Stomach (tissue), 19 donors: Measurements from ENCODE around the gene NBDY. TPM values are rescaled to one million over a fixed set of nuclear protein-coding genes. Genes with fewer than 3 reads are reported as not detected.
"Not testable (repeated sequence)": the region's sequence is repeated elsewhere in the genome, so short reads cannot be mapped to it uniquely, and the experiment has no call there.

Experiments used
- DNase-seq, 2 donors: peaks; one replicate each; pipeline versions ENCODE4 v3.0.0 to v3.0.0-alpha.2; 2013 to 2019
- H3K27ac ChIP-seq, 5 donors: fragments of 200-600 bp in 4 of 5; sonication (generic) in 4 of 5; one replicate each; pipeline ENCODE4 v1.5.1; 2013 to 2019; ENCODE audit warnings: mild to moderate bottlenecking in 1 of 5, moderate library complexity in 1 of 5
- H3K27me3 ChIP-seq, 3 donors: fragments of 200-600 bp; sonication (generic); one replicate each; pipeline ENCODE4 v1.5.1; 2017 to 2019; ENCODE audit warnings: mixed run types in 1 of 3
- H3K36me3 ChIP-seq, 4 donors: fragments of 200-600 bp; sonication (generic); 1 replicate in 3 of 4; 2 replicates in 1 of 4; pipeline ENCODE4 v1.5.1; 2016 to 2019
- H3K4me1 ChIP-seq, 4 donors: fragments of 200-600 bp; sonication (generic); one replicate each; pipeline ENCODE4 v1.5.1; 2016 to 2019
- H3K4me3 ChIP-seq, 4 donors: fragments of 200-600 bp; sonication (generic) in 3 of 4; one replicate each; pipeline ENCODE4 v1.5.1; 2016 to 2019; ENCODE audit warnings: mild to moderate bottlenecking in 1 of 4
- H3K9me3 ChIP-seq, 4 donors: fragments of 200-600 bp; sonication (generic); one replicate each; pipeline ENCODE4 v1.5.1; 2016 to 2019
- EP300 ChIP-seq: sonication (generic); formaldehyde crosslinking; IDR thresholded peaks from one replicate; pipeline ENCODE4 v1.6.1; 2017; ENCODE audit warnings: antibody characterized with exemption
- POLR2A ChIP-seq, 4 donors: fragments of 450-650 bp; IDR thresholded peaks; one replicate each; pipeline ENCODE4 v1.6.1; 2016; ENCODE audit warnings: antibody characterized with exemption in 4 of 4, control low read depth in 2 of 4, mild to moderate bottlenecking in 1 of 4, moderate library complexity in 1 of 4
- POLR2AphosphoS5 ChIP-seq, 3 donors: sonication (generic); formaldehyde crosslinking; IDR thresholded peaks; one replicate each; pipeline ENCODE4 v1.6.1; 2016; ENCODE audit warnings: antibody characterized with exemption in 3 of 3
- WGBS, 5 donors: extraction: QIAGEN DNeasy Blood & Tissue Kit in 3 of 5; methylation state at CpG; one replicate each; pipeline versions ENCODE4 v1.1.5 to v1.1.7; 2013 to 2018; 5-methylcytosine and 5-hydroxymethylcytosine counted together
- intact Hi-C: fragments of 100-400 bp; cut with DNase I; formaldehyde crosslinking; loops from one replicate; pipeline ENCODE4 v1.15.1; 2023; ENCODE audit warnings: low total_unique reads
- long read RNA-seq, 10 donors: transcript quantifications; one replicate each; lab custom pipeline, GENCODE V29; 2026
- polyA plus RNA-seq, 3 donors: library from polyadenylated mRNA; stranded (reverse); fragments of 200-250 nt; gene quantifications; one replicate each; pipeline ENCODE4 v1.2.3, GENCODE V29; 2013
- total RNA-seq, 5 donors: library from RNA; depleted of rRNA; stranded (reverse); fragments of >200 nt; gene quantifications; one replicate each; pipeline versions ENCODE4 v1.1.0 to v1.2.3, GENCODE V29; 2014 to 2016
- TF ChIP-seq, protein P1 (sequence below), 7 experiments: fragments of 450-650 bp in 4 of 7; fragments of 200-600 bp in 3 of 7; sonication (generic) in 3 of 7; IDR thresholded peaks; one replicate each; pipeline ENCODE4 v1.5.1; 2016 to 2019; ENCODE audit warnings: antibody characterized with exemption in 7 of 7, control low read depth in 2 of 7, mild to moderate bottlenecking in 1 of 7
- donor health status: healthy with polysubstance abuse.
- donor health status: Bipolar disorder and iron deficiency.
- donor health status: healthy.

NBDY gene, protein sequence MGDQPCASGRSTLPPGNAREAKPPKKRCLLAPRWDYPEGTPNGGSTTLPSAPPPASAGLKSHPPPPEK
- total RNA-seq = 10 to 100 TPM in 2 of 5 donors, 1 to 10 TPM in 2, not detected in 1; 5.7 to 46.6 (median 13.2) TPM
- polyA plus RNA-seq = 10 to 100 TPM; 16.5 to 33.3 (median 30.8) TPM
- long read RNA-seq, donor 1, transcript NBDY-201 (3 exons, 1,529 nt) = major isoform, 17 of 17 reads
- long read RNA-seq, donor 1, partial matches to known transcripts = 0 of 17 reads
- long read RNA-seq, donor 1, other reads (novel, unspliced or antisense) = 0 of 17 reads
- long read RNA-seq, donor 2, transcript NBDY-201 (3 exons, 1,529 nt) = major isoform, 23 of 23 reads
- long read RNA-seq, donor 2, partial matches to known transcripts = 0 of 23 reads
- long read RNA-seq, donor 2, other reads (novel, unspliced or antisense) = 0 of 23 reads
- long read RNA-seq, donor 3, transcript NBDY-201 (3 exons, 1,529 nt) = major isoform, 24 of 26 reads
- long read RNA-seq, donor 3, partial matches to known transcripts = 0 of 26 reads
- long read RNA-seq, donor 3, other reads (novel, unspliced or antisense) = 0 of 26 reads
- long read RNA-seq, donor 4, transcript NBDY-201 (3 exons, 1,529 nt) = major isoform, 5 of 5 reads
- long read RNA-seq, donor 4, partial matches to known transcripts = 0 of 5 reads
- long read RNA-seq, donor 4, other reads (novel, unspliced or antisense) = 0 of 5 reads
- long read RNA-seq, donor 5, transcript NBDY-201 (3 exons, 1,529 nt) = major isoform, 32 of 32 reads
- long read RNA-seq, donor 5, partial matches to known transcripts = 0 of 32 reads
- long read RNA-seq, donor 5, other reads (novel, unspliced or antisense) = 0 of 32 reads
- long read RNA-seq, donor 6, transcript NBDY-201 (3 exons, 1,529 nt) = major isoform, 61 of 62 reads
- long read RNA-seq, donor 6, partial matches to known transcripts = 0 of 62 reads
- long read RNA-seq, donor 6, other reads (novel, unspliced or antisense) = 0 of 62 reads
- long read RNA-seq, donor 7, transcript NBDY-201 (3 exons, 1,529 nt) = major isoform, 36 of 46 reads
- long read RNA-seq, donor 7, partial matches to known transcripts = 10 of 46 reads
- long read RNA-seq, donor 7, other reads (novel, unspliced or antisense) = 0 of 46 reads
- long read RNA-seq, donor 8, transcript NBDY-201 (3 exons, 1,529 nt) = major isoform, 35 of 36 reads
- long read RNA-seq, donor 8, partial matches to known transcripts = 0 of 36 reads
- long read RNA-seq, donor 8, other reads (novel, unspliced or antisense) = 0 of 36 reads
- long read RNA-seq, donor 9, transcript NBDY-201 (3 exons, 1,529 nt) = major isoform, 36 of 43 reads
- long read RNA-seq, donor 9, partial matches to known transcripts = 5 of 43 reads
- long read RNA-seq, donor 9, other reads (novel, unspliced or antisense) = 0 of 43 reads
- long read RNA-seq, donor 10, transcript NBDY-201 (3 exons, 1,529 nt) = major isoform, 16 of 16 reads
- long read RNA-seq, donor 10, partial matches to known transcripts = 0 of 16 reads
- long read RNA-seq, donor 10, other reads (novel, unspliced or antisense) = 0 of 16 reads

DNA sequence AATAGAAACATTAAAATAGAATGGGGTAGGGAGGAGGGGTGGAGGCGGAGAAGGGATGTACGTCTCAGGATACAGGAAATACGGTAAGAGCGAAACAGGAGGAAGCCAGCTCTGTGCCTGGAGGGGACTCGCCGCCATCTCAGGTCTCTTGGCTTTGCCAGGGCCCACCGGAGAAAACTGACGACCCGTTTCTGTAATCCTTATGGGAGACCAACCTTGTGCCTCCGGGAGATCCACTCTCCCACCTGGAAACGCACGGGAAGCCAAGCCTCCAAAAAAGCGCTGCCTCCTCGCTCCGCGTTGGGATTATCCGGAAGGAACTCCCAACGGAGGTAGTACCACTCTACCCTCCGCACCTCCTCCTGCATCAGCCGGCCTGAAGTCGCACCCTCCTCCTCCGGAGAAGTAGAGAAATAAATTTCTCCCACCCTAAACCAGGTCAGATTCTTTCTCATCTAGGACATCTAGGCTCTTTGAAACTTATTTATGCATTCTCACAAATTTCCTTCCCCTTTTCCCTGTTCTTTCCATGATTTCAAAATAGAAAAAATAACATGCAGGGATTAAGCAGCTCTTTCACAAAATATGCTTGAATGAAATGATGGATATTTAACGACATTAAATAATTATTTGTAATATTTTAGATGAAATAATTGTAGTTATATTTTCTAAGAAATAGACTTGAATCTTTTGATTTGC lies at the start of gene NBDY:
TSS of gene NBDY (plus strand) at position 92 of the 699 bp plus-strand sequence. CDS start at position 203, 111 bp downstream.
- H3K4me1 ChIP-seq = peaks cover 0 to 26% (median 8%) of the 10 kb centered on the region in 4 donors
- H3K27ac ChIP-seq = peak within 1 kb of the TSS; percentile 53 to 87 (median 86)
- TF ChIP-seq, protein P1, sequence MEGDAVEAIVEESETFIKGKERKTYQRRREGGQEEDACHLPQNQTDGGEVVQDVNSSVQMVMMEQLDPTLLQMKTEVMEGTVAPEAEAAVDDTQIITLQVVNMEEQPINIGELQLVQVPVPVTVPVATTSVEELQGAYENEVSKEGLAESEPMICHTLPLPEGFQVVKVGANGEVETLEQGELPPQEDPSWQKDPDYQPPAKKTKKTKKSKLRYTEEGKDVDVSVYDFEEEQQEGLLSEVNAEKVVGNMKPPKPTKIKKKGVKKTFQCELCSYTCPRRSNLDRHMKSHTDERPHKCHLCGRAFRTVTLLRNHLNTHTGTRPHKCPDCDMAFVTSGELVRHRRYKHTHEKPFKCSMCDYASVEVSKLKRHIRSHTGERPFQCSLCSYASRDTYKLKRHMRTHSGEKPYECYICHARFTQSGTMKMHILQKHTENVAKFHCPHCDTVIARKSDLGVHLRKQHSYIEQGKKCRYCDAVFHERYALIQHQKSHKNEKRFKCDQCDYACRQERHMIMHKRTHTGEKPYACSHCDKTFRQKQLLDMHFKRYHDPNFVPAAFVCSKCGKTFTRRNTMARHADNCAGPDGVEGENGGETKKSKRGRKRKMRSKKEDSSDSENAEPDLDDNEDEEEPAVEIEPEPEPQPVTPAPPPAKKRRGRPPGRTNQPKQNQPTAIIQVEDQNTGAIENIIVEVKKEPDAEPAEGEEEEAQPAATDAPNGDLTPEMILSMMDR (IDR thresholded peaks at IDR 0.05) = no peak
- TF ChIP-seq POLR2AphosphoS5 (IDR thresholded peaks at IDR 0.05) = peak in 1 of 3 donors; percentile 27
- peak within 1 kb of the TSS; percentile 46 to 57 (median 55) for H3K4me3 ChIP-seq
- WGBS, 5 donors = 1 to 22% (median 3%) methylated on average over 23 of the region's 23 CpGs
- no peaks in the 10 kb centered on the region for H3K36me3 ChIP-seq
- intact Hi-C loops = no loop called here
- no peaks in the 10 kb centered on the region for H3K9me3 ChIP-seq
- peak; percentile 33 to 77 for DNase-seq
- H3K27me3 ChIP-seq = no peaks in the 10 kb centered on the region

DNA sequence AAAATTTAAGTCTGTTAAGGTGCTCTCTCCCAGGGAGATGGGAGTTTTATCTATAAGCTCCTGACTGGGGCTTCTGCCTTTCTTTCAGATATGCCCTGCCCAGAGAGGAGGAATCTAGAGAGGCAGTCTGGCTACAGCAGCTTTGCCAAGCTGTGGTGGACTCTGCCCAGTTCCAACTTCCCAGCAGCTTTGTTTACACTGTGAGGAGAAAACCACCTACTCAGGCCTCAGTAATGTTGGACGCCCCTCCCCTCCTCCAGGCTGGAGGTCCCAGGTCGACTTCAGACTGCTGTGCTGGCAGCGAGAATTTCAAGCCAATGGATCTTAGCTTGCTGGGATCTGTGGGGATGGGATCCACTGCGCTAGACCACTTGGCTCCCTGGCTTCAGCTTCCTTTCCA lies 24.5 kb upstream of the NBDY start:
- H3K27ac ChIP-seq, H3K36me3 ChIP-seq, intact Hi-C loops, H3K27me3 ChIP-seq, DNase-seq, H3K4me3 ChIP-seq, H3K4me1 ChIP-seq: not testable (repeated sequence)
- 40 to 71% (median 65%) methylated on average over 3 to 4 of the region's 4 CpGs for WGBS, 5 donors
- H3K9me3 ChIP-seq = peaks cover 0 to 14% (median 2%) of the 10 kb centered on the region in 4 donors

DNA sequence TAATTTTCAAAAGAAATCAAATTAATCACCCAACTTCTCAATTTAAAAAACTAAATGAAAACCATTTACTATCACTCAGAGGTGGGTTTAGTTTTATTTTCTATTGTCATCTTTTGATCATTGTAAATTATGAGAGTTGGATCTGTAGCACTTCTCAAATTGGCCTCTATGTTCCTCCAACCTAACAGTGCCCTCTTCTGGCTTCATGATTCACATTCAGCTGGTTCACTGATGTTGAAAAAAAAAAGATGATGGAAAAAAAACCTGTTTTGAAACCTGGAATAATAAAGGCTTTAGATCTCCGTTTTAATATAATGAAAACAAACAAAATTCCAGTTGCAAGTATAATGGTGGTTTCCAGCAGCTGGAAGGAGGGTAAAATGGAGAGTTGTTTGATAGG lies 2.4 kb upstream of the NBDY start:
- DNase-seq = peak in 1 of 2 donors; percentile 80
- TF ChIP-seq POLR2AphosphoS5 (IDR thresholded peaks at IDR 0.05) = no peak
- TF ChIP-seq, protein P1 (IDR thresholded peaks at IDR 0.05) = peak in 4 of 7 experiments; percentile 32 to 52 (median 44)
- intact Hi-C loops = no loop called here
- Histone ChIP-seq H3K4me3 (no peak overlapping the region), H3K9me3 (no peaks in the 10 kb centered on the region), H3K27ac (no peak overlapping the region), H3K27me3 (no peaks in the 10 kb centered on the region), H3K36me3 (no peaks in the 10 kb centered on the region), H3K4me1 (peaks cover 0 to 20% (median 6%) of the 10 kb centered on the region in 4 donors)
- 0% methylated on average over 1 of the region's 1 CpG for WGBS, 5 donors

DNA sequence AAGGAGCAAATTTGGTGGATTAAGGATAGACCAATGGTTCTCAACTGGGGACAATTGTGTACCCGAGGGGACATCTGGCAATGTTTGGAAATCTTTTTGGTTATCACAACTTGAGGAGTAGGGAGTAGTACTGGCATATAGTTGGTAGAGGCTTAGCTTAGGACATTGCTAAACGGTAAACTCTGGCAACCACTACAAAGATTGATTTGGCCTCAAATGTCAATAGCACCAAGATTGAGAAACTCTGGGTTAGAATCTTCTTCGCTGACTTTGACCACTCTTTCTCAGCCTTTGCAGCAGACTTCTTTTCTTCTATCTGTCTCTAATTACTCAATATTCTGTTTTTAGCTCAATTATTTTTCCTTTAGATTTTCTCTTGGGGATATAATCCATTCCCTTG lies 1.5 kb upstream of the NBDY start:
- TF ChIP-seq, protein P1 (IDR thresholded peaks at IDR 0.05) = no peak
- TF ChIP-seq POLR2AphosphoS5 (IDR thresholded peaks at IDR 0.05) (no peak), POLR2A (IDR thresholded peaks at IDR 0.05) (no peak), EP300 (no peak)
- Histone ChIP-seq H3K4me1 (peaks cover 0 to 26% (median 6%) of the 10 kb centered on the region in 4 donors), H3K36me3 (no peaks in the 10 kb centered on the region), H3K27ac (no peak overlapping the region), H3K4me3 (no peak overlapping the region), H3K27me3 (no peaks in the 10 kb centered on the region), H3K9me3 (no peaks in the 10 kb centered on the region)
- intact Hi-C loops = no loop called here
- no peak for DNase-seq
- WGBS, 5 donors = 57 to 71% (median 60%) methylated on average over 3 of the region's 3 CpGs
